Esophagus squamous epithelium (tissue), 4 donors: ENCODE data around the gene ITGB6.

Experiments
- POLR2A ChIP-seq, 4 donors: fragments of 450-650 bp; IDR thresholded peaks; one replicate each; pipeline ENCODE4 v1.6.1; 2017; ENCODE audit warnings: antibody characterized with exemption in 4 of 4, mild to moderate bottlenecking in 4 of 4, moderate library complexity in 3 of 4
- TF ChIP-seq, protein P1 (sequence below), 6 experiments: fragments of 450-650 bp in 4 of 6; fragments of 200-600 bp in 2 of 6; sonication (generic) in 2 of 6; IDR thresholded peaks; one replicate each; pipeline ENCODE4 v1.5.1; 2016 to 2019; ENCODE audit warnings: antibody characterized with exemption in 6 of 6, mild to moderate bottlenecking in 4 of 6, moderate library complexity in 4 of 6

DNA sequence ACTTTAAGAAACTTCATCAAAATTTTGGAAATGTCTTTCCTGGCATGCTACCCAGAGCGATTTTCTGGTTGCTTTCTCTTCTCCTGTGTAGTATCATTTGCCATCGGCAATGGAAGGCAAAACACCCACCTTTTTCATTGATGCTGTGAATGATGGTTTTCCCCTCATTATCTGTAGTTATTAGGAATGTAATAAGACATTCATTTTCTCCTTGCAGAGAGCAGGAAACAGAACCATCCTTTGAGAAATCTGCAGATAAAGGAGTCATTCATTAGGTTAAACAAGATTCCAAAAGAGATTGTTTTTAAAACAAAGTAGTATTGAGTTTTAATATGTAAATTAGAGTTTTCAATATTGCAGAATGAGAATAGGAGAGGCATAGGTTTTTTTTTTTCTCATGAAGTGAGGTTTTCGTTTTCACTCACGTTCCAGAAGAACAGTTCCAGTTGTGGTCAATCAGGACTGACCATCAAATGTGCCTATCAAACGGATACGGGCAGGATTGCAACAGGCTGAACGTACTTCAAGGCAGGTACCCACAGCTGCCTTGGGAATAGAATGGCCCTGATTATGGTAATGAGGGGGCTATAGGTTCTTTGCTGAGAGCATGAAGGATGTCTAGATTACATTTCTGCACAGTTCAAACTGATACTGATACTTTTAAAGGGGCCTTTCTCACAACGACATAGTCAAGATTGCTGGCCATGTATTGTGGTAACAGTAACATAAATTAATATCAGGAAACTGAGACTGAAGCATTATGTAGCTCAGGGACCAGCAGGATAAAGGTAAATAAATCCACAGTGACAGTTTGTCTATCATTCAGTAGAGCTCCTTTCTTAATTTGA, 87.9 kb downstream of the ITGB6 start:
- TF ChIP-seq, protein P1, sequence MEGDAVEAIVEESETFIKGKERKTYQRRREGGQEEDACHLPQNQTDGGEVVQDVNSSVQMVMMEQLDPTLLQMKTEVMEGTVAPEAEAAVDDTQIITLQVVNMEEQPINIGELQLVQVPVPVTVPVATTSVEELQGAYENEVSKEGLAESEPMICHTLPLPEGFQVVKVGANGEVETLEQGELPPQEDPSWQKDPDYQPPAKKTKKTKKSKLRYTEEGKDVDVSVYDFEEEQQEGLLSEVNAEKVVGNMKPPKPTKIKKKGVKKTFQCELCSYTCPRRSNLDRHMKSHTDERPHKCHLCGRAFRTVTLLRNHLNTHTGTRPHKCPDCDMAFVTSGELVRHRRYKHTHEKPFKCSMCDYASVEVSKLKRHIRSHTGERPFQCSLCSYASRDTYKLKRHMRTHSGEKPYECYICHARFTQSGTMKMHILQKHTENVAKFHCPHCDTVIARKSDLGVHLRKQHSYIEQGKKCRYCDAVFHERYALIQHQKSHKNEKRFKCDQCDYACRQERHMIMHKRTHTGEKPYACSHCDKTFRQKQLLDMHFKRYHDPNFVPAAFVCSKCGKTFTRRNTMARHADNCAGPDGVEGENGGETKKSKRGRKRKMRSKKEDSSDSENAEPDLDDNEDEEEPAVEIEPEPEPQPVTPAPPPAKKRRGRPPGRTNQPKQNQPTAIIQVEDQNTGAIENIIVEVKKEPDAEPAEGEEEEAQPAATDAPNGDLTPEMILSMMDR (IDR thresholded peaks at IDR 0.05), result no peak
- no peak for TF ChIP-seq POLR2A (IDR thresholded peaks at IDR 0.05)
